Neural cell (in vitro differentiated cells): ENCODE data around the gene TSPAN14. TPM values are rescaled to one million over a fixed set of nuclear protein-coding genes. Genes with fewer than 3 reads are reported as not detected.

Source experiments
- H2AFZ ChIP-seq: fragments of 200-600, 300-800 bp; sonication (generic), shearing (Covaris generic); 2 replicates; pipeline ENCODE4 v1.6.0; 2014; ENCODE audit warnings: low read depth, mild to moderate bottlenecking, antibody characterized with exemption, low read length, moderate library complexity
- H3F3A ChIP-seq: fragments of 200-600 bp; shearing (Covaris generic); 2 replicates; pipeline ENCODE4 v1.6.1; 2016; ENCODE audit warnings: mild to moderate bottlenecking, moderate library complexity, mixed read lengths, antibody characterized with exemption, low read length; ENCODE audit not compliant: insufficient read depth, poor library complexity, severe bottlenecking
- H3K27ac ChIP-seq: fragments of 200-600, 300-800 bp; sonication (generic), shearing (Covaris generic); 2 replicates; pipeline ENCODE4 v1.5.1; 2014; ENCODE audit warnings: mild to moderate bottlenecking, low read length, moderate library complexity
- H3K27me3 ChIP-seq: fragments of 300-800, 200-600 bp; sonication (generic), shearing (Covaris generic); 2 replicates; pipeline ENCODE4 v1.6.0; 2014; ENCODE audit warnings: mild to moderate bottlenecking, low read depth, low read length, moderate library complexity; ENCODE audit not compliant: insufficient read depth
- H3K36me3 ChIP-seq: fragments of 300-800, 200-600 bp; sonication (generic), shearing (Covaris generic); 2 replicates; pipeline ENCODE4 v1.5.1; 2014; ENCODE audit warnings: mild to moderate bottlenecking, antibody characterized with exemption, low read length, moderate library complexity; ENCODE audit not compliant: insufficient read depth
- H3K4me2 ChIP-seq: fragments of 300-800, 200-600 bp; sonication (generic), shearing (Covaris generic); 2 replicates; pipeline ENCODE4 v1.6.0; 2014; ENCODE audit warnings: mild to moderate bottlenecking, low read length
- H3K4me3 ChIP-seq: fragments of 300-800, 200-600 bp; sonication (generic), shearing (Covaris generic); 2 replicates; pipeline ENCODE4 v1.5.1; 2014; ENCODE audit warnings: mild to moderate bottlenecking, low read length, moderate library complexity
- H3K79me2 ChIP-seq: fragments of 200-600 bp; shearing (Covaris generic); replicated peaks from 2 replicates; pipeline ENCODE4 v1.6.0; 2014; ENCODE audit warnings: mild to moderate bottlenecking, low read length, moderate library complexity; ENCODE audit not compliant: insufficient read depth
- H3K9ac ChIP-seq: fragments of 300-800, 200-600 bp; sonication (generic), shearing (Covaris generic); 2 replicates; pipeline ENCODE4 v1.6.1; 2016; ENCODE audit warnings: mild to moderate bottlenecking, low read length, mixed read lengths
- H3K9me2 ChIP-seq: fragments of 200-600 bp; shearing (Covaris generic); 2 replicates; pipeline ENCODE4 v1.6.1; 2016; ENCODE audit warnings: mild to moderate bottlenecking, low read length, mixed read lengths; ENCODE audit not compliant: insufficient read depth
- H3K9me3 ChIP-seq: fragments of 200-600, 300-800 bp; sonication (generic), shearing (Covaris generic); 2 replicates; pipeline ENCODE4 v1.6.1; 2016; ENCODE audit warnings: mild to moderate bottlenecking, mixed run types, low read length, moderate library complexity, mixed read lengths
- H4K20me1 ChIP-seq: fragments of 200-600 bp; shearing (Covaris generic); 2 replicates; pipeline ENCODE4 v1.6.1; 2016; ENCODE audit warnings: mild to moderate bottlenecking, mixed run types; ENCODE audit not compliant: insufficient read depth
- EP300 ChIP-seq: fragments of 450-650 bp; conservative IDR thresholded peaks from 2 replicates; pipeline ENCODE4 v1.6.1; 2014; ENCODE audit warnings: antibody characterized with exemption, mild to moderate bottlenecking, moderate library complexity; ENCODE audit not compliant: poor library complexity, severe bottlenecking
- EZH2 ChIP-seq: fragments of 200-600, 300-800 bp; shearing (Covaris generic), sonication (generic); IDR thresholded peaks from 2 replicates; pipeline ENCODE4 v1.6.1; 2014; ENCODE audit warnings: antibody characterized with exemption, low read length, borderline replicate concordance, mild to moderate bottlenecking; ENCODE audit not compliant: insufficient read depth, poor library complexity, severe bottlenecking
- MXI1 ChIP-seq: fragments of 450-650 bp; conservative IDR thresholded peaks from 2 replicates; pipeline ENCODE4 v1.6.1; 2014; ENCODE audit warnings: antibody characterized with exemption, mild to moderate bottlenecking; ENCODE audit not compliant: poor library complexity, severe bottlenecking
- POLR2AphosphoS5 ChIP-seq: IDR thresholded peaks from 2 replicates; pipeline ENCODE4 v1.6.1; 2012
- RAD21 ChIP-seq: fragments of 450-650 bp; conservative IDR thresholded peaks from 2 replicates; pipeline ENCODE4 v1.6.1; 2014; ENCODE audit warnings: antibody characterized with exemption, mild to moderate bottlenecking, moderate library complexity
- SMC3 ChIP-seq: fragments of 450-650 bp; conservative IDR thresholded peaks from 2 replicates; pipeline ENCODE4 v1.6.1; 2014; ENCODE audit warnings: antibody characterized with exemption, mild to moderate bottlenecking, moderate library complexity; ENCODE audit not compliant: poor library complexity
- TAF1 ChIP-seq: IDR thresholded peaks from 2 replicates; pipeline ENCODE4 v1.6.1; 2012; ENCODE audit warnings: low read depth
- polyA plus RNA-seq: library from polyadenylated mRNA; depleted of rRNA; stranded (reverse); fragments of >200 nt; gene quantifications from 2 replicates; pipeline ENCODE4 v1.2.3, GENCODE V29; 2014
- TF ChIP-seq, protein P1 (sequence below): IDR thresholded peaks from 2 replicates; pipeline ENCODE4 v1.6.1; 2012; ENCODE audit warnings: borderline replicate concordance
- TF ChIP-seq, protein P2 (sequence below): fragments of 450-650 bp; IDR thresholded peaks from 2 replicates; pipeline ENCODE4 v1.5.1; 2014; ENCODE audit warnings: antibody characterized with exemption, mild to moderate bottlenecking, moderate library complexity; ENCODE audit not compliant: poor library complexity, severe bottlenecking

TSPAN14 gene
- polyA plus RNA-seq, 1 donor from 2014 or later: 26.3 TPM

DNA sequence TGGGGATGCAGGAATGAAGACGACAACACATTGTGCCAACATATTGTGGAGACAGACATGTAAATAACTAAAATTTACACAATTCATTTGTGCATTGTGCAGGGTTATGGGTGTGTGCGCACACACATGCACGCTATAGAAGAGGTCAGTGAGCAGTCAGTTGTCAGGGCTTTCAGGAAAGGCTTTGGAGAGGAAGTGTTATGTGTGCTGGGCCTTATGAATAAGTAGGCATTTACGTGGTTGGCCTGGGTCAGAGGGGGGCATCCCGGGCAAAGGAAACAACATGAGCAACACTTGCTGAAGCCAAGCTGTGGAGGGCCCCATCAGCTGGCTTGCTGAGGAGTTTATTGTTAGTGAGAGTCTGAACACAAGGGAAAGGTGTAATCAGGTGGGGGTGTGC is 41.6 kb upstream of the TSPAN14 start:
- Histone ChIP-seq H3K9ac (no peak overlapping the region), H3K27me3 (no peaks in the 10 kb centered on the region), H3K79me2 (peaks cover 7% of the 10 kb centered on the region), H3K9me3 (no peaks in the 10 kb centered on the region), H3K4me2 (no peak overlapping the region), H3F3A (no peaks in the 10 kb centered on the region), H4K20me1 (no peaks in the 10 kb centered on the region), H3K4me3 (no peak overlapping the region), H3K27ac (no peak overlapping the region), H3K36me3 (no peaks in the 10 kb centered on the region), H3K9me2 (no peaks in the 10 kb centered on the region), H2AFZ (no peak overlapping the region)
- TF ChIP-seq EZH2 (no peak), TAF1 (no peak)

DNA sequence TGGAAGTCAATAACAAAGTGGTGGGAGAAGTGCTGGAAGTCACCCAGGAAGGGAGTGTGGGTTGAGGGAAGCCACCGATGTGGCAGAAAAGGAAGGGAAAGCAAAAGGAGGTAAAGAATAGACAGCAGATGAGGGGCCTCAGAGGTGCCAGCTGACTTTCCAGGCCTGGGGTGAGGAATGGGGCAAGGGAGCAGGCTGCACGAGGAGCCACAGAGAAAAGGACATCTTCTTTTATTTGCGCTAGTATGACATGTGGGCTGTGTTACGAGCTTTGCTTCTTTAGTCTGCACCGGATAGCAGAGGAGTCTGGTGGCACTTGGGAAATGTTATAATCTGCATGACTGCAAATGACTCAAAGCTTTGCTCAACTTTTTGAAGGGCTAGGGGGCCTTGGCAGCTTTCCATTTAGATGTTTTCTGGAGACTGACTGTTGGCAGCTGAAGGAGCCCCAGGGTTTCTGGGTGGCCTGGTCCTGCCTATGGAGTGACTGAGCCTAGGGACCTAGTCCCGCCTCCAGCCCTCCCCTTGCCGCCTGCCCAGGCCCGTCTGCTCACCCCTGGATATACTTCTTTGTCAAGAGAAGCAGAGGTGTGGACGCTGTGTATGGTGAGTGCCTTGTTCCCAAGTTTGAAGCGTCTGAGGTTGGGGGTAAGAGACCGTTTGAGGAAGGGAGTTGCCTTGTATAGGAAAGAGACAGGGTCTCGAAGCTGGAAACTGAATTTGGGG is 40.7 kb upstream of the TSPAN14 start:
- peaks cover 13% of the 10 kb centered on the region for H3K79me2 ChIP-seq
- no peaks in the 10 kb centered on the region for H3K9me3 ChIP-seq
- H3F3A ChIP-seq: no peaks in the 10 kb centered on the region
- no peaks in the 10 kb centered on the region for H3K27me3 ChIP-seq
- no peak overlapping the region for H3K9ac ChIP-seq
- H3K36me3 ChIP-seq: no peaks in the 10 kb centered on the region
- no peak overlapping the region for H2AFZ ChIP-seq
- H3K9me2 ChIP-seq: no peaks in the 10 kb centered on the region
- H3K4me3 ChIP-seq: no peak overlapping the region
- no peak overlapping the region for H3K4me2 ChIP-seq
- TF ChIP-seq TAF1: no peak
- TF ChIP-seq SMC3: no peak
- TF ChIP-seq RAD21: no peak
- TF ChIP-seq, protein P1, sequence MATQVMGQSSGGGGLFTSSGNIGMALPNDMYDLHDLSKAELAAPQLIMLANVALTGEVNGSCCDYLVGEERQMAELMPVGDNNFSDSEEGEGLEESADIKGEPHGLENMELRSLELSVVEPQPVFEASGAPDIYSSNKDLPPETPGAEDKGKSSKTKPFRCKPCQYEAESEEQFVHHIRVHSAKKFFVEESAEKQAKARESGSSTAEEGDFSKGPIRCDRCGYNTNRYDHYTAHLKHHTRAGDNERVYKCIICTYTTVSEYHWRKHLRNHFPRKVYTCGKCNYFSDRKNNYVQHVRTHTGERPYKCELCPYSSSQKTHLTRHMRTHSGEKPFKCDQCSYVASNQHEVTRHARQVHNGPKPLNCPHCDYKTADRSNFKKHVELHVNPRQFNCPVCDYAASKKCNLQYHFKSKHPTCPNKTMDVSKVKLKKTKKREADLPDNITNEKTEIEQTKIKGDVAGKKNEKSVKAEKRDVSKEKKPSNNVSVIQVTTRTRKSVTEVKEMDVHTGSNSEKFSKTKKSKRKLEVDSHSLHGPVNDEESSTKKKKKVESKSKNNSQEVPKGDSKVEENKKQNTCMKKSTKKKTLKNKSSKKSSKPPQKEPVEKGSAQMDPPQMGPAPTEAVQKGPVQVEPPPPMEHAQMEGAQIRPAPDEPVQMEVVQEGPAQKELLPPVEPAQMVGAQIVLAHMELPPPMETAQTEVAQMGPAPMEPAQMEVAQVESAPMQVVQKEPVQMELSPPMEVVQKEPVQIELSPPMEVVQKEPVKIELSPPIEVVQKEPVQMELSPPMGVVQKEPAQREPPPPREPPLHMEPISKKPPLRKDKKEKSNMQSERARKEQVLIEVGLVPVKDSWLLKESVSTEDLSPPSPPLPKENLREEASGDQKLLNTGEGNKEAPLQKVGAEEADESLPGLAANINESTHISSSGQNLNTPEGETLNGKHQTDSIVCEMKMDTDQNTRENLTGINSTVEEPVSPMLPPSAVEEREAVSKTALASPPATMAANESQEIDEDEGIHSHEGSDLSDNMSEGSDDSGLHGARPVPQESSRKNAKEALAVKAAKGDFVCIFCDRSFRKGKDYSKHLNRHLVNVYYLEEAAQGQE: no peak
- TF ChIP-seq POLR2AphosphoS5: no peak
- no peak for TF ChIP-seq EP300
- TF ChIP-seq, protein P2, sequence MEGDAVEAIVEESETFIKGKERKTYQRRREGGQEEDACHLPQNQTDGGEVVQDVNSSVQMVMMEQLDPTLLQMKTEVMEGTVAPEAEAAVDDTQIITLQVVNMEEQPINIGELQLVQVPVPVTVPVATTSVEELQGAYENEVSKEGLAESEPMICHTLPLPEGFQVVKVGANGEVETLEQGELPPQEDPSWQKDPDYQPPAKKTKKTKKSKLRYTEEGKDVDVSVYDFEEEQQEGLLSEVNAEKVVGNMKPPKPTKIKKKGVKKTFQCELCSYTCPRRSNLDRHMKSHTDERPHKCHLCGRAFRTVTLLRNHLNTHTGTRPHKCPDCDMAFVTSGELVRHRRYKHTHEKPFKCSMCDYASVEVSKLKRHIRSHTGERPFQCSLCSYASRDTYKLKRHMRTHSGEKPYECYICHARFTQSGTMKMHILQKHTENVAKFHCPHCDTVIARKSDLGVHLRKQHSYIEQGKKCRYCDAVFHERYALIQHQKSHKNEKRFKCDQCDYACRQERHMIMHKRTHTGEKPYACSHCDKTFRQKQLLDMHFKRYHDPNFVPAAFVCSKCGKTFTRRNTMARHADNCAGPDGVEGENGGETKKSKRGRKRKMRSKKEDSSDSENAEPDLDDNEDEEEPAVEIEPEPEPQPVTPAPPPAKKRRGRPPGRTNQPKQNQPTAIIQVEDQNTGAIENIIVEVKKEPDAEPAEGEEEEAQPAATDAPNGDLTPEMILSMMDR: no peak
- no peak for TF ChIP-seq MXI1
- TF ChIP-seq EZH2: no peak
- H3K27ac ChIP-seq: no peak overlapping the region
- H4K20me1 ChIP-seq: no peaks in the 10 kb centered on the region
